IgD-negative memory B cell (primary cell): ENCODE results near the gene CEP72. TPM values are rescaled to one million over a fixed set of nuclear protein-coding genes. Genes with fewer than 3 reads are reported as not detected.
"Not testable (repeated sequence)": the region's sequence is repeated elsewhere in the genome, so short reads cannot be mapped to it uniquely, and the experiment has no call there.

ENCODE experiments used
- H3K27ac Mint-ChIP-seq, 3 donors: one replicate each; pipeline ENCODE4 v1.8.0; 2020 to 2022; ENCODE audit warnings: mild to moderate bottlenecking in 3 of 3, mixed read lengths in 3 of 3, moderate library complexity in 1 of 3
- H3K27me3 Mint-ChIP-seq: one replicate; pipeline ENCODE4 v1.8.0; 2021; ENCODE audit warnings: mixed read lengths
- H3K36me3 Mint-ChIP-seq: one replicate; pipeline ENCODE4 v1.8.0; 2020; ENCODE audit warnings: mild to moderate bottlenecking, mixed read lengths
- H3K4me1 Mint-ChIP-seq, 3 donors: one replicate each; pipeline ENCODE4 v1.8.0; 2020 to 2022; ENCODE audit warnings: mixed read lengths in 3 of 3, mild to moderate bottlenecking in 1 of 3
- H3K4me3 Mint-ChIP-seq, 4 donors: one replicate each; pipeline ENCODE4 v1.8.0; 2020 to 2022; ENCODE audit warnings: mild to moderate bottlenecking in 4 of 4, mixed read lengths in 4 of 4, moderate library complexity in 3 of 4
- H3K9me3 Mint-ChIP-seq, 3 donors: one replicate each; pipeline ENCODE4 v1.8.0; 2020 to 2021; ENCODE audit warnings: mixed read lengths in 3 of 3, mild to moderate bottlenecking in 1 of 3
- polyA plus RNA-seq: library from polyadenylated mRNA; unstranded; fragments of 300-500 nt; fragmentation: Illumina TruSeq; gene quantifications from one replicate; pipeline ENCODE4 v1.2.3, GENCODE V29; 2021

Gene CEP72
- polyA plus RNA-seq, 1 donor from 2014 or later, result 5.4 TPM

DNA sequence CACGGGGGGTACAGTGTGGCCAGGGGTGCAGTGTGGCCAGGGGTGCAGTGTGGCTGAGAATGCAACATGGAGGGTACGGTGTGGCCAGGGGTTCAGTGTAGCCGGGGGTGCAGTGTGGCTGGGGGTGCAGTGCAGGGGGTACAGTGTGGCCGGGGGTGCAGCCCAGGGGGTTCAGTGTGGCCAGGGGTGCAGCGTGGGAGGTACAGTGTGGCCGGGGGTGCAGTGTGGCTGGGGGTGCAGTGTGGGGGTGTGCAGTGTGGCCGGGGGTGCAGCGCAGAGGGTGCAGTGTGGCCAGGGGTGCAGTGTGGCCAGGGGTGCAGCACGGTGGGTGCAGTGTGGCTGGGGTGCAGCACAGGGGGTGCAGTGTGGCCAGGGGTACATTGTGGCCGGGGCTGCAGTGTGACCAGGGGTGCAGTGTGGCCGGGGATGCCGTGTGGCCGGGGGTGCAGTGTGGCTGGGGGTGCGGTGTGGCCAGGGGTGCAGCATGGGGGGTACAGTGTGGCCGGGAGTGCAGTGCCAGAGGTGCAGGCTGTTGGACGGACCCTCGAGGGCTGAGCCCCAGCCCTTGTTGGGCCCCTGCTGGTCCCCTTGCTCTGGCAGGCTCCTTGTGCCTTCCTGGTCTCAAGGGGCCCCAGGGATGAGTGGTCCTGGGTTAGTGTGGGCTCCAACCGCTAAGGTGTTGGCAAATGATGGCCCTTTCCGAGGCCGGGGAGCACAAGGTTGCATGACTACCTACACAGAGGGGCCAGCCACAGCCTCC lies 63.2 kb downstream of the CEP72 start:
- H3K4me3 Mint-ChIP-seq, result no peak overlapping the region
- no peaks in the 10 kb centered on the region for H3K36me3 Mint-ChIP-seq
- peaks cover 18% of the 10 kb centered on the region for H3K27me3 Mint-ChIP-seq
- H3K9me3 Mint-ChIP-seq, result no peaks in the 10 kb centered on the region
- H3K4me1 Mint-ChIP-seq, result peaks cover 6 to 11% (median 7%) of the 10 kb centered on the region in 3 donors
- H3K27ac Mint-ChIP-seq, result no peak overlapping the region

DNA sequence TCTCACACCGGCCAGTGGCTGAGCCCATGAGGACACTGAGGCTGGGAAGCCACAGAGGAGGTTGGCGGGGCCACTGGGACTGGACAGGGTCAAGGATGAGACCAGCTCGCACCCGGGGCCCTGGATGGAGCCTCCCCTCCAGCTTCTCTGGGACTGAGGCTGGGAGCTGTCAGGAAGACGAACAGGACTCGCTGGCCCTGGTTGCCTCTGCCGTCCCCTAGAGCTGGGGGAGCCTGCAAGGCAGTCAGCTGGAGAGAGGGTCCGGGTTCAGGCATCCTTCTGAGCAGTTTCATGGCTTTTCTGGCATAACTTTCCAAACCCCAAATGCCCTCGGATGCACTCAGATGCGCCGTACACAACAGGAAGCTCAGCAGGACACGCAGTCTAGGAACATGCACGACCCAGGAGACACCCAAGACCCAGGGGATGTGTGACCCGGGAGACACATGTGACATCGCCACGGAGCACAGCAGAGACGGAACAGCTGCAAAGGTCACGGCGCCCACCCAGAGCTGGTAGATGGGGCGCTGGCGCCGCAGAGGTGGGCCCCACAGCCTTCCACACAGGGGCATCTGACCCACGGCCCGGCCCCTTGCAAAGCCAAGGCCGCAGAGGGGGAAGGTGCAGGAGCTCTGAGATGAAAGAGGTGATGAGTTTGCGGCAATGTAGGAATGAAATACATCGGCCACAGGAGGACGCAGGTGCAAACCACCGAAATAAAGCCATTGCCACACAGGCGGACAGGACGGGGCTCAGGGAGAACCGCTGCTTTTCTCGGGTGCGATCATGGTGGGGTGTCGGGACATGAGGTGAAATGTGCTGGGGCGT lies 63.9 kb downstream of the CEP72 start:
- no peaks in the 10 kb centered on the region for H3K36me3 Mint-ChIP-seq
- H3K27me3 Mint-ChIP-seq, result peaks cover 20% of the 10 kb centered on the region
- H3K4me3 Mint-ChIP-seq, result no peak overlapping the region
- no peaks in the 10 kb centered on the region for H3K9me3 Mint-ChIP-seq
- no peak overlapping the region for H3K27ac Mint-ChIP-seq
- H3K4me1 Mint-ChIP-seq, result peaks cover 6 to 11% (median 7%) of the 10 kb centered on the region in 3 donors

DNA sequence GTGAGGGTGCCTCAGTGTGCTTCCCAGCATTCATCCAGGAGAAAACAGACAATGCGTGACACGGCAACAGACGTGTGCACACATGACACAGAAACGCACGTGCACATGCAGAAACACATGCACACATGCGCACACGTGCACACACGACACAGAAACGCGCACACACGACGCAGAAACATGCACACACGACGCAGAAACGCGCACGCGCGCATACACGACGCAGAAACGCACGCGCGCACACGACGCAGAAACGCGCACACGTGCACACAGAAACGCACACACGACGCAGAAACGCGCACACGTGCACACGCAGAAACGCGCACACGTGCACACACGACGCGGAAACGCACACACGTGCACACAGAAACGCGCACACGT lies 64.5 kb downstream of the CEP72 start:
- Mint-ChIP-seq H3K4me3 (no peak overlapping the region), H3K9me3 (no peaks in the 10 kb centered on the region), H3K4me1 (peaks cover 6 to 11% (median 7%) of the 10 kb centered on the region in 3 donors), H3K27ac (no peak overlapping the region), H3K27me3 (peaks cover 20% of the 10 kb centered on the region), H3K36me3 (no peaks in the 10 kb centered on the region)

DNA sequence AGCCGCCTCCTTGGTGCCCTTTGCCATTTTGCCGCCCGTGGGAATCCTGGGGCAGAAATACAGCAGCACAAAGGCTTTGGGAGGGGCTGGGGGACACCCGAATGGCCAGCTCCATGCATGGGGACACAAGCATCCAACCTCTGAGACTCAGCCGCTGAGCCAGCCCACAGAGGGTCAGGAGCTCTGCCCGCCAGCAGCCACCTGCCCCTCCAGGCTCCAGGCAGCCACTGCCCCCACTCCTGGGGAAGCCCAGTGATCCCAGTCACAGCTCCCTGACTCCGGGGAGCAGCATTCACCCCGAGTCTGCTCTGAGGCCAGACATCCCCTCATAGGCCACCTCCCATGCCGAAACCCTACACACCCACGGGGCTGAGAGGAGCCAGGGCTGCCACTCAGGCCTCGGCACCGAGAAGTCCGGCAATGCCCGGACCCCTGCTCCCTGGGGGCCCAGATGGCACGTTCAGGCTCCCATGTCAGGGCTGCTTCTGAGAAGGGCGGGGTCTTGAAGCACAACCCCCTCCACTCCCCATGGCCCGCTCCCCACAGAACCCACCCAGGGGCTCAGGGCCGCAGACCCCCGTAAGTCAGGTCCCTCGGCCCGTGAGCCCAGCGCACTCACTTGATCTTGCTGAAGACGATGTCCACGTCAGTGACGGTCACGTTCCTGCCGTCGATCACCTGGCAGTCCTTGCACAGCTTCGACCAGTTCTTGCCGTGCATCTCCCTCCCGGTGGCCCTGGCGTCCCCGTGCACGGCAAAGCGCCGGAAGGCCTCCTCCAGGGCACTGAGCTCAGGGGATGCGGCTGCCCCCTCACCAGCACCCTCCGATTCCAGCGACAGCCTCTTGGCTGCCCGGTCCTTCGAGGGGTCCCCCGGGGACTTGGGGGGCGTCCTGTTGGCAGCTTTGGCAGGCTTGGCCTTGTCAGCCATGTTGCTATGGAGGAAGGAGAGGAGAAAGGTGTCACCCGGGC lies 65.3 kb downstream of the CEP72 start:
- Mint-ChIP-seq H3K9me3 (no peaks in the 10 kb centered on the region), H3K27ac (no peak overlapping the region), H3K36me3 (no peaks in the 10 kb centered on the region), H3K4me3 (no peak overlapping the region), H3K27me3 (peaks cover 20% of the 10 kb centered on the region), H3K4me1 (peaks cover 6 to 8% (median 7%) of the 10 kb centered on the region in 3 donors)

DNA sequence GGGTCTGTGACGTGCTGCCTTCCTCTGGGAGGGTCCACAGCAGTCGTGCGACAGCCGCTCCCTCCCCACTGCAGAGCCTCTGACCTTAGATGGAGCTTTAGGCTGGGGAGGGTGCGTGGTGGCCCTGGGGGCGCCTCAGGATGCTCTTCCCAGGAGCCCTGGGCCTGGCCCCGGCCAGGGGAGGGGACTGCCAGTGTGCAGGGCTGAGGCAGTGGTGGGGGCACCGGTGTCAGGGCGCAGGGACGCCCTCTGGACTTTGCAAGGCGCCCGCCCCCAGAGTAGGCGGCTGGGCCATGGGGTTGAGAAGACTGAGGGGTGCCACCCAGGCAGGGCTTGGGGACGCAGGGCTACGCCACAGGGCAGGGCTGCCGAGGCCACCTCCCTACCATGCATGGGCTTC lies 66.4 kb downstream of the CEP72 start:
- H3K4me1 Mint-ChIP-seq, H3K4me3 Mint-ChIP-seq: not testable (repeated sequence)

DNA sequence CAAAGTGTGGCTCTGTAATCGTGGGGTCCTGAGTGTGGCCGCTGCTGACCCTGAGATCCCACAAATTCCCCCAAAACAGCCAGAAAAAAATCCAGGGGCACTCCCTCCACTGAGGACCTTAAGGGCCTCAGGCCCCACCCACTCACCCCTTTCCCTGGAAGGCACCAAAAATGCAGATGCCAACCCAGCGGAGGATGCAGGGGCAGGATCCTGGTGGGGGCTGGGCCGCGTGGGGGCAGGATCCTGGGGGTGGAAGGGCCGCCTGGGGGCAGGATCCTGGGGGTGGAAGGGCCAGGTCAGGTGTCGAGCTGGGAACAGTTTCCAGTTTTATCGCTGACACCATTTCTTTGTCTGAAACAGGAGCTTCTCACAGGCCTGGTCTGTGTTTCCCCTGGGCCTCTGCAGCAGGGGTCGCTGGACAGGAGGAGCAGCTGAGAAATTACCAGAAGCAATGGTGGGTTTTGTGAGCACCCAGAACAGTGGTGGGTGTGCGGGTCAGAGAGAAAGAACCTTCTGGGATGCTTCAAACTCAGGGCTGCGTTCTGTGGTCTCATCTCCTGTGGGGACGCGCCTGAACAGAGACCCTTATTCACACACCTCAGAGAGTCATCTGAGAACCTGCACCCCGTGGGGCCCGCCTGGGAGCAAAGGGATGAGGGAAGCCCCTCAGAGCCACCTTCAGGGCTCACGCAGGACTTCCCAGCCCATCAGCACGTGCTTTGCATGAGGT lies 67.2 kb downstream of the CEP72 start:
- not testable (repeated sequence) for H3K36me3 Mint-ChIP-seq, H3K27me3 Mint-ChIP-seq, H3K4me1 Mint-ChIP-seq, H3K9me3 Mint-ChIP-seq, H3K27ac Mint-ChIP-seq
- peak overlapping the region in 1 of 4 donors; percentile 38 for H3K4me3 Mint-ChIP-seq

More for the DNA sequence above, 66.4 kb downstream of the CEP72 start:
- not testable (repeated sequence) for H3K36me3 Mint-ChIP-seq, H3K27ac Mint-ChIP-seq, H3K9me3 Mint-ChIP-seq
- peaks cover 15% of the 10 kb centered on the region for H3K27me3 Mint-ChIP-seq

DNA sequence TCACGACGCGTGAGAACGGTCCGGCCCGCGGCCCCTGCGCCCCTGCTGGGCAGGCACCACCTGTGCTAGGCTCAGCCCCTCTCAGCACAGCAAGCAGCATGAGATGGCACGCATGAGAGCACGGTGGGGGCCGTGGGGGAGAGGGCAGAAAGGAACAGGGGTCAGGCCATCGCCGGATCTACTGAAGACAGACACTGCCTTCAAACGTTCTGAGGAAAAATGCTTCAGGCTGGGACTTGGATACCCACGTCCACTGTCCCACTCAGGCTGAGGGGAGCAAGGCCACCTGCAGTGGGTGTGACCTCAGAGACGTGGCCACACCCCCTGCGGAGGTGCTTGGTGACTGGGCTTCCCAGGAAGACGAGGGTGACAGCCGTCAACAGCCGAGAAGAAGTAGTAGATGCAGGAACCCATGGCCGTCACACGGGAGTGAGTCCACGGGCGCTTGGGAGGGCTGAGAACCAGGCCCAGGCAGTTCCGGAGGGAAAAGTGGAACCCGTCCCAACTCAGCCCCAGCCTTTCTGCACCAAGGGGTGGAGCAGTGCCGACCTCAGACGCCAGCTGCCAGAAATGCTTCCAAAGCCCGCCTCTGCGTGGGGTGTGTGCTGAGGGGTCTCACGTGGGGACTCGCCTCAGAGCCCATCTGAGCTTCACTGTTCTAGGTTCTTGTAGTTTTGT lies 68.1 kb downstream of the CEP72 start:
- H3K27me3 Mint-ChIP-seq, result peaks cover 17% of the 10 kb centered on the region
- not testable (repeated sequence) for H3K9me3 Mint-ChIP-seq, H3K4me1 Mint-ChIP-seq, H3K4me3 Mint-ChIP-seq, H3K27ac Mint-ChIP-seq, H3K36me3 Mint-ChIP-seq

DNA sequence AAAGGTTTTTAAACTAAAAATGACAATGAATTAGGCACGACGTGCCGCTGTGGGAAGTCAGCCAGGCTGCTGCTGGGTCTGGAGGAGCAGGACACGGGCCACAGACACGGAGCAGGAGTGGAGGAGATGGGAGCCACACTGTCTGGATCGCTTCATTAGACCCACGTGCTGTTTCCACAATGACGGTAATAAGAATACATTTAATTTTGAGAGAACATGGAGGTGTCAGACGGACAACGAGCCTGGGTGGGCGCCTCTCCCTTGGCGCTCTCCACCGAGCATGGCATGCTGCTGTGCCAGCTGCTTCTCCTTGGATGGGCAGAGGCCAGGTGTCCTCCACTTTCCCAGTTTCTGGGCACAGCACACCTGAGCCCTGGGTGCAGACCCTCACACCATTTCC lies 68.7 kb downstream of the CEP72 start:
- H3K27ac Mint-ChIP-seq, H3K4me3 Mint-ChIP-seq, H3K36me3 Mint-ChIP-seq, H3K4me1 Mint-ChIP-seq, H3K9me3 Mint-ChIP-seq: not testable (repeated sequence)
- H3K27me3 Mint-ChIP-seq, result peaks cover 21% of the 10 kb centered on the region

DNA sequence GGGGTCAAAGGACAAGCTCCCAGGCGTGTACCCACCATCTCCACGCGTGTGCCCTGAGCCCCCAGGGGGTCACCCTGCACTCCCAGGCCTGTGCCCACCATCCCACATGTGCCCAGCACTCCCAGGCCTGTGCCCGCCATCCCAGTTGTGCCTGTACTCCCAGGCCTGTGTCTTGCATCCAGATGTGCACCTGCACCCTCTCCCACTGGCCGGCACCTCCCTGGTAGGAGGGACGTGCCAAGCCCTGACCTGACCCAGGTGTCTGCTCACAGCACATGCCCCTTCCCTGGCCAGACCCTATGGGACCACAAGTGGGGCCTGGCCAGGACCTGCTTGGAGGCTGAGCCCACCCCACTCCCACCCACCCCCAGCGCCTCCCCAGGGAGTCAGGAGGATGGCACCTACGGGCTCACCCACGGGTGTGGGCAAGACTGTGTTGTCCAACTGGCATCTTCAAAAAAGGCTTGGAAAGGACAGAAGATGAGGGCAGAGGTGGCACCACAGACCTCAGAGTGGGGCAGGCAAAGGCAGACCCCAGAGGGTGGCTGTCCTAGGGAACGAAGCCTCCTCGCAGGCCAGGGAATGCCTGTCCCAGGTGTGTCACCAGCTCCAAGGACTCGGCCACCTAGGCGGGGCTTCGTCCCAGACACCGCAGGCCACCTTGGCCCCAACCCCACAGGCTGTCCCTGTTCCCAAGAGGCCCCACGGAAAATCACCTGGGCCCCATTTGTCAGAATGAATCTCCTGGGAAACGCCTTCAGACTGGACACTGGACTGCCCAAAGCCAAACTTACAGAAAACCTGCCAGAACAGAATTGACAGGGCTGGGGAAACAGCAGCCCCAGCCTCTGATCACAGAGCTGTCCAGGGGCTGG lies 69.4 kb downstream of the CEP72 start:
- not testable (repeated sequence) for H3K27ac Mint-ChIP-seq, H3K36me3 Mint-ChIP-seq, H3K4me1 Mint-ChIP-seq, H3K9me3 Mint-ChIP-seq, H3K4me3 Mint-ChIP-seq
- H3K27me3 Mint-ChIP-seq, result peaks cover 20% of the 10 kb centered on the region

DNA sequence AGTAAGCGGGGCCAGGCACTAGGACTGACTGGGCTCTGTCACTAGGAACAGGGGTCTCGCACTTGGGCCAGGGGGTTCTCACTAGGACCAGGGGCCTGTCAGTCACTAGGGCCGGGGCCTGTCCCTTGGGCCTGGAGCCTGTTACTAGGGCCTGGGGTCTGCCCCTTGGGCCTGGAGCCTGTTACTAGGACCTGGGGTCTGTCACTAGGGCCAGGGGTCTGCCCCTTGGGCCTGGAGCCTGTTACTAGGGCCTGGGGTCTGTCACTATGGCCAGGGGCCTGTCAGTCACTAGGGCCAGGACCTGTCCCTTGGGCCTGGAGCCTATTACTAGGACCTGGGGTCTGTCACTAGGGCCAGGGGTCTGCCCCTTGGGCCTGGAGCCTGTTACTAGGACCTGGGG lies 70.1 kb downstream of the CEP72 start:
- not testable (repeated sequence) for H3K36me3 Mint-ChIP-seq, H3K9me3 Mint-ChIP-seq, H3K4me3 Mint-ChIP-seq, H3K27ac Mint-ChIP-seq, H3K4me1 Mint-ChIP-seq
- H3K27me3 Mint-ChIP-seq, result peaks cover 18% of the 10 kb centered on the region

DNA sequence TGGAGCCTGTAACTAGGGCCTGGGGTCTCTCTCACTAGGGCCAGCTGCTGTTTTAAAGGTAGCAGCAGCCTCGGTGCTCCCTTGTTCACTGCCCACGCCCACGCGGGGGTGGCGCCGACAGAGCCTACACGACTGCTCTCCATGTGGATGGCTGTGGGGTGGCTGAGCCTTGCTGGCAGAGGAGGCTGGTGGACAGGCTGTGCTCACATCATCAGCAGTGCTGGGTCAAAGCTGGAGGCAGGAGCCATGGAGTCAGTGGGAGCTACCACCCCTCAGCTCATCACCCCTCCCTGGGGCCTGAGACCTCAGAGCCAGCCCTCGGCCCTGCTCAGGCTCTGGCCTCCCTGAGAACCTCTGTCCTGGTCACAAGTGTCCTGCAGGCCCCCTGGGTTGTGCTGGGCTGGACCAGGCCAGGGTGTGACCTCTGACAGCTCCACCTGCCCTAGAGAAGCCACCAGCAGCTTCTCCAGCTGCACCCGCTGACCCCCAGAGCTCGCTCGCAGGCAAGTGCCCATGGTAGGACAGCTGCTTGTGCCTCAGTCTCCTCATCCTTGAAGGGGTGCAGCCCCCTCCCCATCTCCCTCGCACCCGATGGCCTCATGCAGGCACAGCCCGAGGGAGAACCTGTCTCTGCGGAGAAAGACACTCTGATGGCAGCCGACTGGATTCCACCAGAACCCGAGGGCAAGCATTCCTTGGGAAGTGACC lies 70.7 kb downstream of the CEP72 start:
- not testable (repeated sequence) for H3K4me3 Mint-ChIP-seq, H3K9me3 Mint-ChIP-seq, H3K36me3 Mint-ChIP-seq, H3K4me1 Mint-ChIP-seq, H3K27ac Mint-ChIP-seq
- H3K27me3 Mint-ChIP-seq, result peaks cover 18% of the 10 kb centered on the region

DNA sequence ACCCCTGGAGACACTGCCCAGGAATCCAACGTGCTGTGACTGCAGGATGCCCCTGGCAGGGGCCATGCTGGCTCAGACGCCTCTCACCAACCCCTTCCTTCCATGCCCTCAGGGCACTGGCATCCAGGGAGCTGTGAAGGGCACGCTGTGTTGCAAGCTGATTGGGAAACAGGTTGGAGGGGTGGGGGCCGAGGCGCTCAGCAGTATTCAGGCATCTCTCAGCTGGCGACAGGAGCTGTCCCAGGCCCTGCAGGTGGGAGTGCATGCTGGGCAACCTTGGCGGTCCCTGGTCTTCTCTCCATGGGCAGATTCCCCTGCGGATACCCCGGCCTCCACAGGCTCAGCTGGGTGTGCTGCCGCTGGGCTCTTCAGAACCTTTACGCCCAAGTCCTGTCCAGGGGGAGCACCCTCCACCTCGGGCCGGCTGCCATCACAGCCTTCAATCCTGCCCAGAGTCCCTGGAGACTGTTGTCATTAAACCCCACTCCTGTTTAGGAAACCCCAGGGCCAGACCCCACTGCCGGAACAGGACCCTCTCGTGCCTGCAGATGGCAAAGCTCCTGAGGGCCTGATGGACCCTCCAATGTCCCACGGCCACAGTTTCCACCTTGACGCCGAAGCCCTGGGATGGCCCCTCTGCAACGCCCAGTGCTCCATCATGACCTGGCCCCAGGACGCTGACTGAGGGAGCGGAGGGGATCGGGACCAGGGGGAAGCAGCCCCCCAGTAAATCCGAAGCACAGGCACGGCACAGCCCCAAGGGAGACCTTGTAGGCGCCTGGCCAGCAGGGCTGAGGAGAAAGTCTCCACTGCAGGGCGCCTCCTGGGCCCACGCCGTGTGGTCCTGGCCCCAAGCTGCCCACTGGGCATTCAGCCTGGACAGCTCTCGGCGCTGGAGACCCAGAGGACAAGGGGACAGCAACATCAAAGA lies 71.7 kb downstream of the CEP72 start:
- H3K9me3 Mint-ChIP-seq, result no peaks in the 10 kb centered on the region
- H3K27ac Mint-ChIP-seq, result no peak overlapping the region
- no peak overlapping the region for H3K4me3 Mint-ChIP-seq
- H3K27me3 Mint-ChIP-seq, result peaks cover 18% of the 10 kb centered on the region
- H3K36me3 Mint-ChIP-seq, result no peaks in the 10 kb centered on the region
- H3K4me1 Mint-ChIP-seq, result no peaks in the 10 kb centered on the region
